ENCODE data around the gene TRIM40.

- TF ChIP-seq, protein P1, sequence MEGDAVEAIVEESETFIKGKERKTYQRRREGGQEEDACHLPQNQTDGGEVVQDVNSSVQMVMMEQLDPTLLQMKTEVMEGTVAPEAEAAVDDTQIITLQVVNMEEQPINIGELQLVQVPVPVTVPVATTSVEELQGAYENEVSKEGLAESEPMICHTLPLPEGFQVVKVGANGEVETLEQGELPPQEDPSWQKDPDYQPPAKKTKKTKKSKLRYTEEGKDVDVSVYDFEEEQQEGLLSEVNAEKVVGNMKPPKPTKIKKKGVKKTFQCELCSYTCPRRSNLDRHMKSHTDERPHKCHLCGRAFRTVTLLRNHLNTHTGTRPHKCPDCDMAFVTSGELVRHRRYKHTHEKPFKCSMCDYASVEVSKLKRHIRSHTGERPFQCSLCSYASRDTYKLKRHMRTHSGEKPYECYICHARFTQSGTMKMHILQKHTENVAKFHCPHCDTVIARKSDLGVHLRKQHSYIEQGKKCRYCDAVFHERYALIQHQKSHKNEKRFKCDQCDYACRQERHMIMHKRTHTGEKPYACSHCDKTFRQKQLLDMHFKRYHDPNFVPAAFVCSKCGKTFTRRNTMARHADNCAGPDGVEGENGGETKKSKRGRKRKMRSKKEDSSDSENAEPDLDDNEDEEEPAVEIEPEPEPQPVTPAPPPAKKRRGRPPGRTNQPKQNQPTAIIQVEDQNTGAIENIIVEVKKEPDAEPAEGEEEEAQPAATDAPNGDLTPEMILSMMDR (IDR thresholded peaks at IDR 0.05): no peak
- no peak for TF ChIP-seq POLR2A (IDR thresholded peaks at IDR 0.05)
Observed at GRCh38 chr6:30135147-30135546, 793 bp upstream of the TRIM40 start.

All from vagina (tissue), 2 donors.